C4-2B (cell line): Measurements from ENCODE around the gene JAG2.

Experiments used
- H3K27ac ChIP-seq: fragments of 450-650 bp; 2 replicates; pipeline ENCODE4 v1.5.1; 2017
- ZFX ChIP-seq: fragments of 450-650 bp; IDR thresholded peaks from 2 replicates; pipeline ENCODE4 v1.6.1; 2017
- TF ChIP-seq, protein P1 (sequence below): fragments of 450-650 bp; conservative IDR thresholded peaks from 2 replicates; pipeline ENCODE4 v1.5.1; 2017; ENCODE audit warnings: mild to moderate bottlenecking

The JAG2 gene

DNA sequence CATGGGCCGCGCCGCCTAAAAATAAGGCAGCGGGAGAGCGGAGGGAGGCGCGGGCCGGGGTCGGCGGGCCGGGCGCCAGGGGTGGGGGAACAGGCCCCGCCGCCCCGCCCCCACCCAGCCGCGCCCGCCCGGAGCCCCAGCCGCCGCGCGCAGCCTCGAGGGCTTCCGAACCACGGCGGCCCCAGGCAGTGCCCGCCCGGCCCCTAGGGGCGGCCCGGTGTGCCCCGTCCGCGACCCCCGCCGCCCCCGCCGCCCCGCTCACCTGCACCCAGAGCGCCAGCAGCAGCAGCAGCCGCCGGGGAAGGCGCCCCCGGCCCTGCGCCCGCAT is 519 bp downstream of the JAG2 start:
- TF ChIP-seq ZFX = no peak
- TF ChIP-seq, protein P1, sequence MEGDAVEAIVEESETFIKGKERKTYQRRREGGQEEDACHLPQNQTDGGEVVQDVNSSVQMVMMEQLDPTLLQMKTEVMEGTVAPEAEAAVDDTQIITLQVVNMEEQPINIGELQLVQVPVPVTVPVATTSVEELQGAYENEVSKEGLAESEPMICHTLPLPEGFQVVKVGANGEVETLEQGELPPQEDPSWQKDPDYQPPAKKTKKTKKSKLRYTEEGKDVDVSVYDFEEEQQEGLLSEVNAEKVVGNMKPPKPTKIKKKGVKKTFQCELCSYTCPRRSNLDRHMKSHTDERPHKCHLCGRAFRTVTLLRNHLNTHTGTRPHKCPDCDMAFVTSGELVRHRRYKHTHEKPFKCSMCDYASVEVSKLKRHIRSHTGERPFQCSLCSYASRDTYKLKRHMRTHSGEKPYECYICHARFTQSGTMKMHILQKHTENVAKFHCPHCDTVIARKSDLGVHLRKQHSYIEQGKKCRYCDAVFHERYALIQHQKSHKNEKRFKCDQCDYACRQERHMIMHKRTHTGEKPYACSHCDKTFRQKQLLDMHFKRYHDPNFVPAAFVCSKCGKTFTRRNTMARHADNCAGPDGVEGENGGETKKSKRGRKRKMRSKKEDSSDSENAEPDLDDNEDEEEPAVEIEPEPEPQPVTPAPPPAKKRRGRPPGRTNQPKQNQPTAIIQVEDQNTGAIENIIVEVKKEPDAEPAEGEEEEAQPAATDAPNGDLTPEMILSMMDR = no peak
- H3K27ac ChIP-seq = peak overlapping the region; percentile 94

DNA sequence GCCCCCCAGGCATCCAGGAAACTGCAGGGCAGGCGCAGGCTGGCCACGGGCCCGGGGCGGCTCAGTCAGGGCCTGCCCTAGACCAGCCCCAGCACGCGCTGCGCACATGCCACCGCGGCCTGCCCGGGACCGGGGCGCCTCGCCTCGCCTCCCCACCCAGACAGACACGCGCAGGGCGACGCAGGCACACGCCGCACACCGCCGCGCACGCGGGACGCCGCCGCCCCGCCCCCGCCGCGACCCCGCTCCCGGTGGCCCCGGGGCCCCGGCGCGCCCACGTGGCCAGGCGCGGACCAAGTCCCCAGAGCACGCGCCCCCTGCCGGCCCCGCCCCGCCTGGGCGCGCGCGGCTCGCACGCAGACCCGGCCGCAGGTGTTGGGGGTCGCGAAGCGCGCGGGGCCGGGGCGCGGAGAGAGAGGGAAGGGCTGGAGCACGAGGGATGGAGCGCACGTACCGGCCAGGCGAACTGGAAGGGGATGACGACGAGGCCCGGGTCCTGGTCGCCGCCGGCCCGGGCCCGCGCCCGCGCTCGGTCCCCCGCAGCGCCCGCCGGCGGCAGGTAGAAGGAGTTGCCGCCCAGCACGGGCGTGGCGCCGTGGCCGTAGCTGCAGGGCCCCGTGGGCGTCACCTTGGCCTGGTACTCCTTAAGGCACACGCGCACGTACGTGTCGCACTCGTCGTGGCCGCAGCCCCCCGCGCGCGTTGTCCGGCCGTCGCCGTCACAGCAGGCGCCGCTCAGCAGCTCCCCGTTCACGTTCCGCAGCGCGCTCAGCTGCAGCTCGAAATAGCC is 1.1 kb downstream of the JAG2 start:
- TF ChIP-seq ZFX = peak; percentile 86
- TF ChIP-seq, protein P1 = peak; percentile 88
- peak overlapping the region; percentile 94 for H3K27ac ChIP-seq

DNA sequence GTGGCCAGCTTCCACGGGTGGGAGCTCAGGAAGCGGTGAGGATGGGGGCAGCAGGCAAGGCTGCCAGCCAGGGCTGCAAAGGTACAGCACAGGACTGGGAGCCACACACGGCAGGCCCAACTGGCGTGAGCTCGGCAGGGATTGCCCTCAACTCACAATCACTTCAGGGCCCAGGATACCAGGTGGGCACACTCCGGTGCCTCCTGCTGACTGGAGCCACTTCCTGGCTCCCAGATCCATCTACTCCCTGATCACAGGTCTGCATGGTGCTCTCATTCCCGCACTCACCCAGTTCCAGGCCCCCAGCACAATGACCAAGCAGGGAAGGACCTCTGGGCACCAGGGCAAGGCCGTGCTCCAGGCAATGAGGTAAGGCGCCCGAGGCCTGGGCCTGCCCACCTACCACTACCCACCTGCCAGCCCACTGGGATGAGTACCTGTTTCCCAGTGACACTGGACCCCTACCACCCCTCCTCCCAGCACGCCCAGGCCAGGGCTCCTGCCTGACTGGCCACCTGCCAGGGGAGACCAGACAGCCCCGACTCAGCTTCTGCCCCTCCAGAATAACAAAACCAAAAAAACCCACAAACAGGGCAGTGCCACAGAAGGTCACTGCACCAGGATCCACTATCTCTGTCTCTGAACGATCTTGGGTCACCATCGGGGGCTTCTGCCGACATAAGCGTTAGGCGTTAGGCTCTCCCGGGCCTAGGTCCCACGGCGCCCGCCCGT is 1.8 kb downstream of the JAG2 start:
- peak overlapping the region; percentile 94 for H3K27ac ChIP-seq
- TF ChIP-seq ZFX = no peak
- TF ChIP-seq, protein P1 = no peak

DNA sequence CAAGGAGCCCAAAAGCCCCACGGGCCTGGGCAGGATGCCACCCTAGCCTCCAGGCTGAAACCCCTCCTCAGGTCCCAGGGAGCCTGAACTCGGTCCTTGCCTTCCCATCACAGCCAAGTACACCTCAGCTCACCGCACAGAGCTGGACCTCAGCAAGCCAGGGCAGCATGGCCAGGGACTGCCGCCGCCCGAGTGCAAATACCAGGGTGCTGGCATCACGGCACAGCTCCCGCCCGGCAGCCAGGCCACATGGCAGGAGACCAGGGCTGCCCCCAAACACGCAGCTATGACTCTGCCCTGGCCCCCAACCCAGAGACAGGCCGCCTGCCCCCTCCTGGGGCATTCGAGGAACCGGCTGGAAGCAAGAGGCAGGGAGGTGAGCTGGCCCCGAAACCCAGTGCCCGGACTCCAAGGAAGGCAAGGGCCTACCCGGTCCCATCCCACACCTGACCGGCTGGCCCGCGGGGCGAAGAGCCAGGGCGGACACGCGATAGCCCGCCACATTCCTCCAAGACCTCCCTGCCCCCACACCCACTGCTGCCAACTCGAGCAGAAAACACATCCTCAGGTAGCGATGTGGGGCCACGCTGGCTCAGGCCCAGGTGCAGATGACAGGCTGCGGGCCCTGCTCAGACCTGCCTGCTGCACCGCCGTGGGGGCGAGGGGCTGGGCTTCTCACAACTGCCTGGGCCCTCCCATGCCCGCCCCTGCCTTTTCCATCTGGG is 2.7 kb downstream of the JAG2 start:
- TF ChIP-seq, protein P1 = no peak
- TF ChIP-seq ZFX = peak; percentile 44; the same call in 1 of the 2 replicates
- H3K27ac ChIP-seq = peak overlapping the region; percentile 94

DNA sequence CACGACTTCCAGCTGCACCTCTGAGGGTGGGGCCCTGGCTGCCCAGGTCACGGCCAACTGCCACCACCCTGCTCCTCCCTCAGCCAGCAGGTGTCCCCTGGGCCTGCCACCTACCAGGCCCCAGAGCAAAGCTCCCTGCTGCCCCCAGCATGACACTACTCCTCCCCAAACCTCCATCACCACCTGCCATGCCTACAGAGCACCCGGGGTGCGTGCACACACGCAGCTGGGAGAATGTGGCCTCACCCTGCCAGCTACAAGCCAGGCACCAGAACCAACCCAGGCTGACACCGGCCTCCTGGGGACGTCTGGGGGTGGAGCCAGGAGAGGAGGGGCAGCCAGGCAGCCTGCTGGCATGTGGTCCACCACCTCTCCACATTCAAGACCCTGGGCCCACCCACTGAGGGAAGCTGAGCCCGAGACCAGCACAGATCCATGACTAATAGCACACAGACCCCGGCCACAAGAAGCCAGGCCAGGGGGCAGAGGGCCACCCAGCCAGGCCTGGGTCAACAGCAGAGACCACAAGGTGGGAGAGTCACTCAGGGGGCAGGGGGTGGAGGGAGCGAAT is 3.4 kb downstream of the JAG2 start:
- no peak for TF ChIP-seq ZFX
- TF ChIP-seq, protein P1 = no peak
- peak overlapping the region; percentile 94 for H3K27ac ChIP-seq

DNA sequence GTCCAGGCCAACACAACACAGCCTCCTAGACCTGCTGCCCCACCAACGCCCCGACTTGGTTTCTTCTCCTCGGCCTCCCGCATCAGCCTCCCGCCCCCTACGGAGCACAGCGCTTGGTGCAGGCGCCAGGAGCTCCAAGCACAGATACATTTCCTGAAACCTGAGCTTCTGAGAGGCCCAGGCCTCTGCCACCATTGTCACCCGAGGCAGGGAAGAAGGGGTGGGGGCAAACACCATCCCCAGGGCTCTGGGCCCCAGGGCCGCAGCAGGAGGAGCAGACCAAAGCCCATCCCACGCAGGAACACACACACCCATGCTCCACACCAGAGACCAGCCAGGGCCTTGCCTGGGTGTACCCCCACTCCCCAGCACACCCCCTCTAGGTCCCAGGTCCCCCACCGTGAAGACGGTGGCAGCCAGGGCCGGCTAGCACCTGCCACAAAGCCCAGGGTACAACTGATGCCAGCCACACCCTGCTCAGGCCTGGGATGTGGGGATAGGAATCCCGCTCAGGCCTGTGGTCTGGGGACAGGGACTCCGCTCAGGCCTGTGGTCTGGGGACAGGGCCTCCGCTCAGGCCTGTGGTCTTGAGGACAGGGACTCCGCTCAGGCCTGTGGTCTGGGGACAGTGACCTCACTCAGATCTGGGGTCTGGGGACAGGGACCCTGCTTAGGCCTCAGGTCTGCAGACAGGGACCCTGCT is 5.4 kb downstream of the JAG2 start:
- peak overlapping the region; percentile 37 for H3K27ac ChIP-seq

More for the DNA sequence above, 5.4 kb downstream of the JAG2 start:
- TF ChIP-seq, protein P1 = no peak
- no peak for TF ChIP-seq ZFX
